ENCODE results near the gene KHDC3L. TPM values are rescaled to one million over a fixed set of nuclear protein-coding genes. Genes with fewer than 3 reads are reported as not detected.

KHDC3L gene
- total and polyA plus RNA-seq, 2 of the 13 experiments (the other 11 are each of a cell fraction or from before 2014, with no cell fraction given) = not detected

- CTCF ChIA-PET (ENCODE audit: low intra/inter-chr PET ratio, low total read pairs) = no interaction called here
- no peak within 1 kb of the TSS for H3K4me2 ChIP-seq (ENCODE audit: low read depth, low read length)
- peaks cover 0 to 12% of the 10 kb centered on the region in 2 experiments; a peak in 3 of 5 replicates for H3K27me3 ChIP-seq (ENCODE audit: control insufficient read depth in 1 of 2, insufficient read depth in 2 of 2, low read length in 2 of 2)
- DNase-seq (ENCODE audit: low spot score) (no peak), ATAC-seq (no peak), FAIRE-seq (no peak)
- intact Hi-C loops (cut with micrococcal nuclease; ENCODE audit: unreplicated experiment) = no loop called here
- no peaks in the 10 kb centered on the region for H3K79me2 ChIP-seq (ENCODE audit: insufficient read depth, low read length)
- no peak within 1 kb of the TSS for H3K27ac ChIP-seq (ENCODE audit: extremely low read length, insufficient read depth, low read length)
- H3K36me3 ChIP-seq (replicated peaks in 1 of 2; ENCODE audit: control insufficient read depth in 1 of 2, insufficient read depth in 2 of 2, low read length in 2 of 2) = no peaks in the 10 kb centered on the region
- 0 out of 2 replicates have a peak, but pooled peaks cover 8% of the 10 kb centered on the region for H3K9me3 ChIP-seq (ENCODE audit: low read length)
- H3K4me3 ChIP-seq (replicated peaks in 1 of 3; ENCODE audit: insufficient read depth in 1 of 3, low read depth in 2 of 3, low read length in 3 of 3) = no peak within 1 kb of the TSS
- WGBS (ENCODE audit: low lambda C conversion rate) = 94% methylated on average over 22 of the region's 36 CpGs
- no peak within 1 kb of the TSS for H3K9ac ChIP-seq (ENCODE audit: insufficient read depth, low read depth, low read length)
- in situ Hi-C loops (cut with HindIII; ENCODE audit: extremely low pct_ligation_motif_present, low pct_unique_long_range_greater_than_20kb) = no loop called here
- no peaks in the 10 kb centered on the region for H4K20me1 ChIP-seq (ENCODE audit: insufficient read depth, low read length)
- no peaks in the 10 kb centered on the region for H3K4me1 ChIP-seq (ENCODE audit: insufficient read depth, low read length)
- TF ChIP-seq ZNF598 (CRISPR knock-in tag; IDR thresholded peaks at IDR 0.05; ENCODE audit: borderline replicate concordance) (no peak), XBP1 (CRISPR knock-in tag; IDR thresholded peaks at IDR 0.05) (no peak), ZNF205 (CRISPR knock-in tag; IDR thresholded peaks at IDR 0.05) (no peak), ZNF468 (CRISPR knock-in tag; IDR thresholded peaks at IDR 0.05) (no peak), HOXD1 (CRISPR knock-in tag; IDR thresholded peaks at IDR 0.05) (no peak), ATF1 (CRISPR knock-in tag; IDR thresholded peaks at IDR 0.05) (no peak), MXD1 (CRISPR knock-in tag; IDR thresholded peaks at IDR 0.05) (no peak), CHD4 (IDR thresholded peaks at IDR 0.05; ENCODE audit: borderline replicate concordance, low read length) (no peak), ZNF678 (CRISPR knock-in tag; IDR thresholded peaks at IDR 0.05) (no peak), ZNF580 (CRISPR knock-in tag; IDR thresholded peaks at IDR 0.05; ENCODE audit: borderline replicate concordance, low read depth) (no peak)
- TF ChIP-seq, protein P1, sequence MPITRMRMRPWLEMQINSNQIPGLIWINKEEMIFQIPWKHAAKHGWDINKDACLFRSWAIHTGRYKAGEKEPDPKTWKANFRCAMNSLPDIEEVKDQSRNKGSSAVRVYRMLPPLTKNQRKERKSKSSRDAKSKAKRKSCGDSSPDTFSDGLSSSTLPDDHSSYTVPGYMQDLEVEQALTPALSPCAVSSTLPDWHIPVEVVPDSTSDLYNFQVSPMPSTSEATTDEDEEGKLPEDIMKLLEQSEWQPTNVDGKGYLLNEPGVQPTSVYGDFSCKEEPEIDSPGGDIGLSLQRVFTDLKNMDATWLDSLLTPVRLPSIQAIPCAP (CRISPR knock-in tag; IDR thresholded peaks at IDR 0.05; ENCODE audit: low read depth) = no peak
- POLR2A ChIA-PET = no interaction called here
- no peak within 1 kb of the TSS for H2AFZ ChIP-seq (ENCODE audit: low read length)
- no TSS peak for BruUV-seq (replicated peaks)
Measured at GRCh38 chr6:73369563-73369962, 7.1 kb downstream of the KHDC3L start, which contains the start of gene OOEP. Gene OOEP, minus strand, starts transcription at chr6:73369897. Its CDS starts 105 bp downstream, at chr6:73369792.
